Esophagus squamous epithelium (tissue), 4 donors: ENCODE data around the gene CYSLTR2.

Experiments used
- CTCF ChIP-seq, 6 experiments: fragments of 450-650 bp in 4 of 6; fragments of 200-600 bp in 2 of 6; sonication (generic) in 2 of 6; IDR thresholded peaks; one replicate each; pipeline ENCODE4 v1.5.1; 2016 to 2019; ENCODE audit warnings: antibody characterized with exemption in 6 of 6, mild to moderate bottlenecking in 4 of 6, moderate library complexity in 4 of 6
- POLR2A ChIP-seq, 4 donors: fragments of 450-650 bp; IDR thresholded peaks; one replicate each; pipeline ENCODE4 v1.6.1; 2017; ENCODE audit warnings: antibody characterized with exemption in 4 of 4, mild to moderate bottlenecking in 4 of 4, moderate library complexity in 3 of 4

GRCh38 chr13:48727241-48728011 lies 73.7 kb downstream of the CYSLTR2 start:
- TF ChIP-seq POLR2A (IDR thresholded peaks at IDR 0.05): no peak
- TF ChIP-seq CTCF (IDR thresholded peaks at IDR 0.05): no peak
